PFSK-1 (cell line): ENCODE measurements around the gene MARCHF7.

Source experiments
- FOXP2 ChIP-seq: optimal IDR thresholded peaks from 2 replicates; pipeline ENCODE3; 2011; ENCODE audit warnings: borderline replicate concordance, control low read depth, inconsistent platforms; ENCODE audit not compliant: insufficient read depth; ENCODE audit errors: extremely low read length, extremely low read depth
- POLR2AphosphoS5 ChIP-seq: IDR thresholded peaks from 2 replicates; pipeline ENCODE4 v1.6.1; 2012; ENCODE audit warnings: low read depth, mild to moderate bottlenecking, control low read depth, low read length, moderate library complexity
- REST ChIP-seq, 2 experiments: IDR thresholded peaks; 2 replicates each; pipeline versions ENCODE4 v1.6.1 to v1.8.0; 2011 to 2012; ENCODE audit warnings: low read depth in 2 of 2, low read length in 2 of 2, control low read depth in 1 of 2, inconsistent platforms in 1 of 2, mild to moderate bottlenecking in 1 of 2, moderate library complexity in 1 of 2; ENCODE audit not compliant: insufficient read depth in 1 of 2
- SIN3A ChIP-seq: IDR thresholded peaks from 2 replicates; pipeline ENCODE4 v1.6.1; 2012; ENCODE audit warnings: mild to moderate bottlenecking, low read length, moderate library complexity, borderline replicate concordance; ENCODE audit not compliant: insufficient read depth
- TAF1 ChIP-seq: IDR thresholded peaks from 2 replicates; pipeline ENCODE4 v1.6.1; 2012; ENCODE audit warnings: low read length, control low read depth, borderline replicate concordance; ENCODE audit not compliant: insufficient read depth

Gene MARCHF7

DNA sequence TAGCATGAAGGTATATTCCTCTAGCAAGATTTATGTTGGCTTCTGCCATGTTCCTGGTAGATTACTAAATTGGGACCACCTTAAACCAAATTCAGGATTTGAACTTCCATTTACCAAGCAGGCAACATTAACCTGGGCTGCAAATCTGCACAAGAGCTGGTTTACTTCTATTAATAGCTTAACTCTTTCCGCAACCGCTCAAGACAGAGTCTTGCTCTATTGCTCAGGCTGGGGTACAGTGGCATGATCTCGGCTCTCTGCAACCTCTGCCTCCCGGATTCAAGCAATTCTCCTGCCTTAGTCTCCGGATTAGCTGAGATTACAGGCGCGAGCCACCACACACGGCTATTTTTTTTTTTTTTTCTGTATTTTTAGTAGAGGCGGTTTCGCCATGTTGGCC is 8.4 kb downstream of the MARCHF7 start:
- TF ChIP-seq TAF1: no peak
- no peak for TF ChIP-seq SIN3A
- TF ChIP-seq REST (IDR thresholded peaks at IDR 0.05; ENCODE audit: insufficient read depth in 1 of 2, low read depth in 2 of 2, low read length in 2 of 2): no peak
- no peak for TF ChIP-seq POLR2AphosphoS5
- no peak for TF ChIP-seq FOXP2

DNA sequence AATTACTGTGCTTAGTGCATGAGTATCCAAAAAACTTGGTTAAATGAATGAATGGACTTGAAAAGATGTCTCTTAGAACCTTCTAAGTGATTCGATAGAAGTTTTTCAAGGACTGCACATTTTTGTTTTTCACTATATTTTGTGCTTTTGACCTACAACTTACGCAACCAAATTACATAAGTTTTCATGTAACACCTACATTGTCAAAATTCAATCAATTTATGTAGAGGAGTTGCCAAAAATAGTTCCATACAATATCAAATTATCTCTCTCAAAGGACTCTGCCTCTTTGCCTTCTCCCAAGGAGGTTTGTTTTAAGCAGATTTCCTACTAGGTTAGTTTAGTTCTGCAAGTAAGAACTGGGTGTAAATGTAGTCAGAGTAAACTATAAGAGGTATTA is 10.3 kb downstream of the MARCHF7 start:
- TF ChIP-seq SIN3A (no peak), TAF1 (no peak), POLR2AphosphoS5 (no peak), FOXP2 (no peak), REST (IDR thresholded peaks at IDR 0.05; ENCODE audit: insufficient read depth in 1 of 2, low read depth in 2 of 2, low read length in 2 of 2) (no peak)

GRCh38 chr2:159725713-159726112 is 13.4 kb downstream of the MARCHF7 start:
- TF ChIP-seq TAF1 (no peak), POLR2AphosphoS5 (no peak), SIN3A (no peak), REST (IDR thresholded peaks at IDR 0.05; ENCODE audit: insufficient read depth in 1 of 2, low read depth in 2 of 2, low read length in 2 of 2) (no peak), FOXP2 (no peak)

- TF ChIP-seq REST (IDR thresholded peaks at IDR 0.05; ENCODE audit: insufficient read depth in 1 of 2, low read depth in 2 of 2, low read length in 2 of 2) (no peak), FOXP2 (no peak), SIN3A (no peak), POLR2AphosphoS5 (no peak), TAF1 (no peak)
Measured at GRCh38 chr2:159728629-159729028, 16.3 kb downstream of the MARCHF7 start.

GRCh38 chr2:159735648-159736047 is 23.3 kb downstream of the MARCHF7 start:
- no peak for TF ChIP-seq FOXP2
- no peak for TF ChIP-seq REST (IDR thresholded peaks at IDR 0.05; ENCODE audit: insufficient read depth in 1 of 2, low read depth in 2 of 2, low read length in 2 of 2)
- no peak for TF ChIP-seq TAF1
